ENCODE measurements around the gene GATB.

The GATB gene

GRCh38 chr4:151668689-151669402 is 92.0 kb downstream of the GATB start:
- DNase-seq, result no peak

GRCh38 chr4:151667666-151668065 is 93.1 kb downstream of the GATB start:
- DNase-seq, result no peak

GRCh38 chr4:151667048-151667447 is 93.8 kb downstream of the GATB start:
- no peak for DNase-seq

- no peak for DNase-seq
These were observed 94.3 kb downstream of the GATB start for GRCh38 chr4:151666501-151666900.

GRCh38 chr4:151665785-151666127 is 95.1 kb downstream of the GATB start:
- no peak for DNase-seq

DNA sequence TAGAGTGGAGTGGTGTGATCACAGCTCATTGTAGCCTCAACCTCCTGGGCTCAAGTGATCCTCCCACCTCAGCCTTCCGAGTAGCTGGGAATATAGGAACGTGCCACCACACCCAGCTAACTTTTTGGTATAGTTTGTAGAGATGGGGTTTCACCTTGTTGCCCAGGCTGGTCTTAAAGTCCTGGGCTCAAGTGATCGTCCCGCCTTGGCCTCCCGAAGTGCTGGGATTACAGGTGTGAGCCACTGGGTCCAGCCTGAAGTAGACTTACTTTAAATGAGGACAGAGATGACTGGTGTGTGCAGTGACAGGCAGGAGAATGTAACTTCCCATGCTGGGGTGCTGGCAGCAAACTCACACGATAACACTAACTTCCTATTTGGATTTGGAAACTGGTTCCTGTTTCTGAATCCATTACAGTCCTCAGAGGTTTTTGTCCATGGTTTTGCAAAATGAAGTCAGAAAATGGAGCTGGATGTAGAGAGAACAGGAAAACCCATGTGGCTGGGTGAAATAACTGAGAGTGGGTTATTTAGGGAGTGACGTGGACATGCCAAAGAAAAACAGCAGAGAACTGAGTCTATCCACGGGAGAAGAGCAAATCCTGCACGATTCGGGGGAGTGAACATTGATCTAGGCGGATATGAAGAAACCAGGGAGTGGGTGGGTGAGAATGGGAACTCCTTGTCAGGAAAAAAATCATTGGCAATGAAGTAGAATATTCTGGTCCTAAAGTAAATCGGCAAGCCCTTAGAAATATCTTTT is 95.6 kb downstream of the GATB start:
- no peak for DNase-seq

GRCh38 chr4:151664289-151664688 is 96.5 kb downstream of the GATB start:
- no peak for DNase-seq

- no peak for DNase-seq
These were observed 97.7 kb downstream of the GATB start for GRCh38 chr4:151663109-151663508.

GRCh38 chr4:151661873-151662272 is 98.9 kb downstream of the GATB start:
- no peak for DNase-seq

GRCh38 chr4:151660676-151661075 is 100.1 kb downstream of the GATB start:
- DNase-seq, result no peak

- no peak for DNase-seq
These were observed 101.0 kb downstream of the GATB start for GRCh38 chr4:151659601-151660364.

- DNase-seq, result no peak
These were observed 101.7 kb downstream of the GATB start for GRCh38 chr4:151658959-151659600.

GRCh38 chr4:151657896-151658295 is 102.9 kb downstream of the GATB start:
- DNase-seq, result no peak

GRCh38 chr4:151656058-151656457 is 104.7 kb downstream of the GATB start:
- DNase-seq, result no peak

DNA sequence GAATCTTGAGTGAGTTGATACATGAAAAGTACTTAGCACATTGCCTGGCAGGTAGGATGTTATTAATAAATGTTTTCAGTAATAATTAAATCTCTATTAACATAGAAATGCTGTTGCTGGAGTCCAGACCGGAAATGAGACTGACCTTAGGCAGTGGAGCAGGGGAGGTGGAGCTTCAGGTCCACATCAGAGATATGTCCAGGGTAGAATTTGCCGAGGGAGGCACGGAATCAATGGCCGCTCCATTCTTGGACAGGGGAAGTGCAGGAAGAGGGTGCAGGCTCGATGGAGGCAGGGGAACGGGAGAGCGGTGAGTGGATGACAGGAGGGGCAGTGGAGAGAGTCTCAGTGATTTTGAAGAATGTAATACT is 107.3 kb downstream of the GATB start:
- no peak for DNase-seq

DNA sequence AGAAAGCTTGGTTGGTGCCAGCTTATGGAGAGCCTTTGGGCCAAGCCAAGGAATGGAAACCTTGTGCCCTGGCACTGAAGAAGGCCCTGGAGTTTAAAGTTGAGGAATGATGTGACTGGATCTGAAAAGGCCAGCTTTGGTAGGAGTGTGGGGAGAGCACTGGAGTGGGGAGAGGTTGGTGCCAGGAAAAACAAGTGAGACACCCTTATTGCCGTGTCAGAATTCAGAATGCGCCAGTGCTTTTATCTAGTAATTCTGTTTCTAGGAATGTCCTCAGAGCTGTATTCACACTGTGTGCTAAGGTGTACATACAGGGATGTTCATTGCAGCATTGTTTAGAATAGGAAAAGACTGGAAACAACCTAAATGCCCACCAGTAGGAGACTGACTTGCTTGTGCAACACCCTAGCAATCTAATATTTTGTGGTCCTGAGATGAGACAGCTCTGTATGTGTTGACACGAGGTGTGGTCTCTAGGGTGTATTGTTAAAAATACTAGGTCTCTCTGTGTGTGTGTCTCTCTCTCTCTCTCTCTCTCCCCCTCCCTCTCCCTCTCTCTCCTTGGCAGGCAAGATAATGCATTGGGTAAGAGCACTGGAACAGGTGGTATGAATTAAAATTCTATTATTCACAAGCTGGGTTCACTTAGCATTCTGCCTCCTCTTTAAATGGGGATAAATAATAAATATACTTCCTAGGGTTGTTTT is 107.8 kb downstream of the GATB start:
- DNase-seq, result no peak

DNA sequence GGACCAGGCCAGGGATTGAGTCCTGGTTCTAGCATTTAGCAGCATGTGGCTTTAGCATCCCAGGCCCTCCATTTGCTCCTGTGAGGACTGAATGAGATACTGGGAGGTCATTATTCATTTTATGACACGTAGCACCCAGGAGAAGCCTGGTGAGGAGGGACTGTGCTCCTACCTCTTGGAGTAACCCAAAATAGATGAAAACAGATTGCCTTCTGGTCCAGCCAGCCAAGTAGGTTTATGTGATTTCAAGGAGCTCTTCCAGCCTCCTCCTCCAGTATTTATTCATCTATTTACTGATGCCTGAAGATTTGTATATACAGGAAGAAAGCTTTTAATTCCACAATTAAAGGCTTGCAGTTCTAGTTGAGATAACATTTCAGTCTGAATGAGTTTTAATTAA is 109.3 kb downstream of the GATB start:
- DNase-seq, result no peak

DNA sequence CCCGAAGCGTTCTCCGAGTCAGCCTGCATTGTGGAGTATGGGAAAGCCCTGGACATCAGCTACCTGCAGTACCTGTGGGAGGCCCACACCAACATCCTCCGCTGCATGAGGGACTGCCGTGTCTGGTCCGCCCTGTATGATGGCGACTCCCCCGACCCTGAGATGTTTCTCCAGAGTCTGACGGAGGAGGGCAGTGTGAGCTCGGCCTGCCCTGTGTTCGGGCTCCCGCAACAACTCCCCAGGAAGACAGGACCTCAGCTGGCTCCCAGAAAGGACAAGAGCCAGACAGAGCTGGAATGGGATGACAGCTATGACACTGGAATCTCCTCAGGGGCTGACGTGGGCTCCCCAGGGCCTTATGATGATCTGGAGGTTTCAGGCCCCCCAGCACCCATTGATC is 111.3 kb downstream of the GATB start:
- no peak for DNase-seq

DNA sequence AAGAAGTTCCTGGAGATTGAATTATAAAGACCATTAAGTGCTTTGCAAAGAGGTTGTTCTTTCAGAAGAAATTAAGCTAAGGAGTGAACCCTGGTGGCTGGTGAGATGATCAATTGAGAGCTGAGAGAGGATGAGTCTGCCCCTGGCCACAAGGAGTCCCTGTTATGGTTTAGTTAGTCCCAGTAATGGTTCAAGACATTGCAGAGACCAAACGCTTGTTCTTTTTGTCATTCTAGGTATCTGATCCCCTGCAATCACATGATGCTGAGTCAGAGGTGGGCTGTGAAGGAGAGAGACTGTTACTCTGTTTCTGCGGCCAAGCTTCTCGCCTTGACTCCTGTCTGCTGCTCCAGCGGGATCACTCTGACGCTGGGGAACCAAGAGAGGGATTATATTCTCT is 114.5 kb downstream of the GATB start:
- DNase-seq, result no peak

- no peak for DNase-seq
These were observed 116.2 kb downstream of the GATB start for GRCh38 chr4:151644622-151645021.

- no peak for DNase-seq
These were observed 117.2 kb downstream of the GATB start for GRCh38 chr4:151643564-151643963.

- no peak for DNase-seq
These were observed 118.8 kb downstream of the GATB start for GRCh38 chr4:151641983-151642382.

DNA sequence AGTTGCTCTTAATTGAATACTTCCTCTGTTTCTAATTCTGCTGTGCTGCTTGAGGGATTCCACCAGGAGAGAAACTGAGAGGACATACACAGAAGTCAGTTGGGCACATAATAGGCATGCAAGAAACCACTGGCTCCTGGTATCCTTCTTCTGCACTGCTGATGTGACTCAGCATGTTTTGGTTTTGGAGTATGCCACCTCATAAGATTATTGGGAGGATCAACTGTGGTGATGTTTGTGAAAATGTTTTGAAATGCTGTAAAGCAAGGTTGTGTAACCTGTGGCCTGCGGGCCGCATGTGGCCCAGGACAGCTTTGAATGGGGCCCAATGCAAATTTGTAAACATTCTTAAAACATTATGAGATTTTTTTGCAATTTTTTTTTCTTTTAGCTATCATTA is 119.6 kb downstream of the GATB start:
- DNase-seq, result no peak
